LNCaP clone FGC (cell line): ENCODE results near the gene CD82.

Source experiments
- DNase-seq: peaks from one replicate; pipeline ENCODE4 v3.0.0-alpha.2; 2011; ENCODE audit warnings: low read depth
- H3K4me3 ChIP-seq: 2 replicates; pipeline ENCODE4 v1.5.1; 2011; ENCODE audit warnings: mild to moderate bottlenecking, low read depth, low read length, control low read depth
- CTCF ChIP-seq: IDR thresholded peaks from 2 replicates; pipeline ENCODE4 v1.5.1; 2012; ENCODE audit warnings: mild to moderate bottlenecking; ENCODE audit not compliant: control insufficient read depth, insufficient read depth; ENCODE audit errors: extremely low read depth

The CD82 gene

GRCh38 chr11:44608651-44608990, 43.2 kb downstream of the CD82 start:
- TF ChIP-seq CTCF: no peak
- no peak overlapping the region for H3K4me3 ChIP-seq
- no peak for DNase-seq

- no peak for TF ChIP-seq CTCF
These were observed 43.7 kb downstream of the CD82 start for GRCh38 chr11:44608991-44609782.

DNA sequence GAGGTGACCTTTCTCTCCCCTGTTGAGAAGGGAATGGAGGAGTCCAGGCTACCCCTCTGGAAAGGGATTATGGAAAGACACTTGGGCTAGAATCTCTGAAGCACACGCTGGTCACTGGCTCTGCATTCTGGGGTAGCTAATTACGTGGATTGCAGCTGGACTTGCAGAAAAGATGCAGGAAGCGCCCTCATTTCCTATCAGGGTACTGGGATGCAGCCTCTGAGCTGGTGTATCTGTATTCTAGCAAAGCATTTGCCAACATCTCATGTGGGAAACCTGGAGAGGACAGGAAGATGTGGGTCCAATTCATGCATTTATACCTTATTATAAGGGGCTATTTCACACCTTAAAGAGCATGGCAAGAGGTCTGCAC, 44.3 kb downstream of the CD82 start:
- no peak for TF ChIP-seq CTCF
- no peak for DNase-seq
- H3K4me3 ChIP-seq: no peak overlapping the region

More at GRCh38 chr11:44608991-44609782, 43.7 kb downstream of the CD82 start:
- no peak for DNase-seq
- H3K4me3 ChIP-seq: no peak overlapping the region

- no peak for TF ChIP-seq CTCF
- DNase-seq: no peak
These were observed 44.9 kb downstream of the CD82 start for GRCh38 chr11:44610186-44610955.

GRCh38 chr11:44611088-44611487, 45.6 kb downstream of the CD82 start:
- no peak overlapping the region for H3K4me3 ChIP-seq
- no peak for TF ChIP-seq CTCF
- no peak for DNase-seq

More at GRCh38 chr11:44610186-44610955, 44.9 kb downstream of the CD82 start:
- H3K4me3 ChIP-seq: no peak overlapping the region

DNA sequence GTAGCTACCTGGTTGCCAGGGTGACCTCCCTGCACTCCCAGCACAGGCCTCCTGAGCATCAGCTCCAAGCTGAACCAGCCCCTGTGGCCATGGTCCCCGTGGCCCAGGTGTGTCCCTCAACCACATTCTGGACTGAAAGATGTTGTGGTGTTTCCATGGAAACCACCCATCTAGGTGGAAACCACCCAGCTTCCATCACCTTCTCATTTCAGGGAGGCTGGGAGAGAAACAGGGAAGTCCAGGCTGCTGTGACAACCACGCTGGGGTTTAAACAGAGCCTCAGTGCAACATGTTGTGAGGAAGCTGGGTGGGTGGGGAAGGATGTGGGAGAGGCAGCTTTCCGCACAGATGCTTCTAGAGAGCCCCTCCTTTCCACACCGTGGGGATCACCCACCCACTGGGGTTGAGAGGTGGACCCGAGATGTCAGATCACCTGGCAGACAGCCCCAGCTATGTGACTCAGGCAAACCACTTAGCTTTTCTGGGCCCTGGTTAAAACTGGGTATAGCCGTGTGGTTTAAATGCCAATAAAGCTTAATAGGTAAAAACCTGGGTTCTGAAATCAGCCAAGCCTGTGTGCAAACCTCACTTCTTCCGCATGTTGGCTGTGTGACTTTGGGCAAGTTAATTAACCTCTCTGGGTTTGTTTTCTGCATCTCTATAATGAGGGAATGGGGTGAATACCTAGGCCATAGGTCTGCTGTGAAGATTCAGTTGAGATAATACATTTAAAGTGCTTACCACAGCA, 46.4 kb downstream of the CD82 start:
- no peak for TF ChIP-seq CTCF
- DNase-seq: no peak
- no peak overlapping the region for H3K4me3 ChIP-seq
